Panc1 (cell line): ENCODE measurements around the gene ACOT8. TPM values are rescaled to one million over a fixed set of nuclear protein-coding genes. Genes with fewer than 3 reads are reported as not detected.

Experiments
- ATAC-seq: fragments of 200-7000 bp; cut with Tn5 transposase; 2 replicates; pipeline ENCODE4 v1.9.1; 2020; ENCODE audit warnings: mild to moderate bottlenecking, moderate library complexity
- BruUV-seq: library from RNA; stranded (reverse); fragments of 400-500 nt; replicated peaks from 2 replicates; lab custom pipeline; 2021; lab: Mats Ljungman, UMichigan
- CTCF ChIA-PET: fragments of 300-600 bp; sonication (Branson Sonifier 250); formaldehyde crosslinking; loops from one replicate; lab custom pipeline; 2022; ENCODE audit warnings: antibody characterized with exemption; lab: Charles Lee
- POLR2A ChIA-PET: fragments of 300-600 bp; sonication (Branson Sonifier 250); formaldehyde crosslinking; loops from one replicate; lab custom pipeline; 2022; ENCODE audit warnings: antibody characterized with exemption; lab: Charles Lee
- DNase-seq: peaks from one replicate; pipeline ENCODE4 v3.0.0-alpha.2; 2010; ENCODE audit warnings: low read depth, low spot score
- H3K27ac ChIP-seq: 2 replicates; pipeline ENCODE4 v1.5.1; 2011; ENCODE audit warnings: mild to moderate bottlenecking, low read length, inconsistent platforms
- H3K27me3 ChIP-seq: fragments of 200-500 bp; sonication (Bioruptor generic); 2 replicates; pipeline ENCODE4 v1.6.0; 2014; ENCODE audit warnings: low read length, inconsistent platforms; ENCODE audit not compliant: control insufficient read depth, insufficient read depth
- H3K36me3 ChIP-seq: fragments of 200-500 bp; sonication (Bioruptor generic); 2 replicates; pipeline ENCODE4 v1.5.1; 2014; ENCODE audit warnings: inconsistent platforms, mild to moderate bottlenecking, low read length, moderate library complexity; ENCODE audit not compliant: control insufficient read depth, insufficient read depth
- H3K4me1 ChIP-seq: 2 replicates; pipeline ENCODE4 v1.5.1; 2011; ENCODE audit warnings: inconsistent platforms, mild to moderate bottlenecking, low read length, moderate library complexity; ENCODE audit not compliant: control insufficient read depth, insufficient read depth
- H3K4me3 ChIP-seq, 2 experiments: 2 replicates each; pipeline ENCODE4 v1.5.1; 2011 to 2012; ENCODE audit warnings: low read depth in 2 of 2, low read length in 2 of 2, mild to moderate bottlenecking in 2 of 2, inconsistent platforms in 1 of 2, moderate library complexity in 1 of 2
- H3K9me3 ChIP-seq: fragments of 200-500 bp; sonication (Bioruptor generic); 2 replicates; pipeline ENCODE4 v1.5.1; 2014; ENCODE audit warnings: low read depth, mild to moderate bottlenecking, inconsistent platforms, low read length, moderate library complexity; ENCODE audit not compliant: control insufficient read depth, insufficient read depth
- CTCF ChIP-seq: fragments of 450-650 bp; IDR thresholded peaks from 2 replicates; pipeline ENCODE4 v1.5.1; 2017; ENCODE audit warnings: mild to moderate bottlenecking
- POLR2AphosphoS5 ChIP-seq: IDR thresholded peaks from 2 replicates; pipeline ENCODE4 v1.6.1; 2012; ENCODE audit warnings: mild to moderate bottlenecking, low read depth, low read length, moderate library complexity
- REST ChIP-seq, 2 experiments: IDR thresholded peaks; 2 replicates each; pipeline ENCODE4 v1.6.1; 2011 to 2012; ENCODE audit warnings: low read depth in 2 of 2, control low read depth in 1 of 2, low read length in 1 of 2, mild to moderate bottlenecking in 1 of 2, moderate library complexity in 1 of 2; ENCODE audit not compliant: insufficient read depth in 1 of 2
- SIN3A ChIP-seq: IDR thresholded peaks from 2 replicates; pipeline ENCODE4 v1.6.1; 2012; ENCODE audit warnings: low read depth, mild to moderate bottlenecking, low read length, moderate library complexity, borderline replicate concordance; ENCODE audit not compliant: insufficient read depth
- TCF7L2 ChIP-seq: IDR thresholded peaks from 2 replicates; pipeline ENCODE4 v1.6.1; 2011; ENCODE audit warnings: mild to moderate bottlenecking, low read depth, low read length, inconsistent platforms
- in situ Hi-C: cut with HindIII; loops from 2 replicates; pipeline ENCODE4 v1.10.0; 2016; ENCODE audit warnings: low sequenced_read_pairs, low pct_unique_long_range_greater_than_20kb
- intact Hi-C: fragments of 100-400 bp; cut with micrococcal nuclease; formaldehyde crosslinking; loops from one replicate; pipeline ENCODE4 v1.10.0; 2022; ENCODE audit not compliant: unreplicated experiment
- total RNA-seq: library from RNA; stranded (reverse); gene quantifications from one replicate; pipeline ENCODE4 v1.2.1, GENCODE V29; 2021; ENCODE audit not compliant: unreplicated experiment

Gene ACOT8
- total RNA-seq, 1 experiment from 2014 or later = 21.1 TPM

GRCh38 chr20:45818239-45818638 lies 39.0 kb downstream of the ACOT8 start:
- H3K9me3 ChIP-seq = no peaks in the 10 kb centered on the region

More at GRCh38 chr20:45818239-45818638, 39.0 kb downstream of the ACOT8 start:
- Histone ChIP-seq H3K36me3 (peaks cover 7% of the 10 kb centered on the region), H3K27me3 (no peaks in the 10 kb centered on the region), H3K4me1 (peaks cover 38% of the 10 kb centered on the region), H3K27ac (peak overlapping the region; percentile 18; the same call in 1 of the 2 replicates), H3K4me3 (no peak overlapping the region)
- ChIA-PET POLR2A (no interaction called here), CTCF (interaction anchor here (0.8 kb wide), 1 partner anchor 75 kb away, joined by 7 read pairs; no protein-coding TSS in a partner anchor)
- DNase-seq = no peak
- intact Hi-C loops (no loop called here), in situ Hi-C loops (no loop called here)
- TF ChIP-seq REST (IDR thresholded peaks at IDR 0.05; ENCODE audit: insufficient read depth in 1 of 2, low read depth in 2 of 2, low read length in 1 of 2) (no peak), TCF7L2 (no peak), POLR2AphosphoS5 (no peak), SIN3A (no peak), CTCF (no peak)
- no peak for ATAC-seq
- no TSS peak for BruUV-seq
